Caco-2 (cell line): ENCODE measurements around the gene IL17C. TPM values are rescaled to one million over a fixed set of nuclear protein-coding genes. Genes with fewer than 3 reads are reported as not detected.

Experiments used
- BruUV-seq: library from RNA; stranded (reverse); fragments of 400-500 nt; replicated peaks from 2 replicates; lab custom pipeline; 2021; lab: Mats Ljungman, UMichigan
- CTCF ChIA-PET: fragments of 300-600 bp; sonication (Branson Sonifier 250); formaldehyde crosslinking; loops from one replicate; lab custom pipeline; 2022; ENCODE audit warnings: antibody characterized with exemption; lab: Charles Lee
- POLR2A ChIA-PET: fragments of 300-600 bp; sonication (Branson Sonifier 250); formaldehyde crosslinking; loops from one replicate; lab custom pipeline; 2022; ENCODE audit warnings: antibody characterized with exemption; lab: Charles Lee
- DNase-seq, 2 experiments: peaks; one replicate each; pipeline versions ENCODE4 v3.0.0 to v3.0.0-alpha.2; 2020 to 2022
- H3K27me3 ChIP-seq: replicated peaks from 2 replicates; pipeline ENCODE4 v1.6.0; 2011; ENCODE audit warnings: low read length; ENCODE audit not compliant: control insufficient read depth, insufficient read depth
- H3K36me3 ChIP-seq: 2 replicates; pipeline ENCODE4 v1.5.1; 2011; ENCODE audit warnings: low read length; ENCODE audit not compliant: control insufficient read depth, insufficient read depth
- H3K4me1 ChIP-seq: fragments of 250-450 bp; sonication (Bioruptor Pico); 2 replicates; pipeline ENCODE4 v1.5.1; 2020; ENCODE audit warnings: mild to moderate bottlenecking
- H3K4me3 ChIP-seq: 2 replicates; pipeline ENCODE4 v1.5.1; 2011; ENCODE audit warnings: low read depth, mild to moderate bottlenecking, control low read depth, low read length
- H3K9me3 ChIP-seq: fragments of 250-450 bp; sonication (Bioruptor Pico); 2 replicates; pipeline ENCODE4 v1.5.1; 2020; ENCODE audit warnings: mild to moderate bottlenecking, moderate library complexity
- H3K27ac Mint-ChIP-seq: one replicate; pipeline ENCODE4 v1.8.0; 2022; ENCODE audit warnings: mixed read lengths; ENCODE audit not compliant: unreplicated experiment
- H3K27me3 Mint-ChIP-seq: one replicate; pipeline ENCODE4 v1.8.0; 2022; ENCODE audit warnings: mixed read lengths; ENCODE audit not compliant: insufficient read depth, unreplicated experiment
- H3K36me3 Mint-ChIP-seq: one replicate; pipeline ENCODE4 v1.8.0; 2022; ENCODE audit warnings: mild to moderate bottlenecking, mixed read lengths; ENCODE audit not compliant: insufficient read depth, unreplicated experiment
- H3K4me1 Mint-ChIP-seq: one replicate; pipeline ENCODE4 v1.8.0; 2022; ENCODE audit warnings: low read depth, mixed read lengths; ENCODE audit not compliant: unreplicated experiment
- H3K4me3 Mint-ChIP-seq: one replicate; pipeline ENCODE4 v1.8.0; 2022; ENCODE audit warnings: mild to moderate bottlenecking, moderate library complexity, mixed read lengths; ENCODE audit not compliant: unreplicated experiment
- H3K9me3 Mint-ChIP-seq: one replicate; pipeline ENCODE4 v1.8.0; 2022; ENCODE audit warnings: mixed read lengths; ENCODE audit not compliant: unreplicated experiment
- intact Hi-C: fragments of 100-400 bp; cut with micrococcal nuclease; formaldehyde crosslinking; loops from one replicate; pipeline ENCODE4 v1.10.0; 2022; ENCODE audit not compliant: unreplicated experiment
- total RNA-seq: library from RNA; stranded (reverse); gene quantifications from 2 replicates; pipeline ENCODE4 v1.2.3, GENCODE V29; 2022
- TF ChIP-seq, protein P1 (sequence below), 2 experiments: fragments of 200-600 bp in 1 of 2; IDR thresholded peaks; 1 replicate in 1 of 2; 2 replicates in 1 of 2; pipeline versions ENCODE4 v1.5.1 to v1.8.0; 2011 to 2022; ENCODE audit warnings: antibody characterized with exemption in 1 of 2, control low read depth in 1 of 2, inconsistent platforms in 1 of 2, low read depth in 1 of 2, low read length in 1 of 2, mild to moderate bottlenecking in 1 of 2, moderate library complexity in 1 of 2; ENCODE audit not compliant: insufficient read depth in 1 of 2, severe bottlenecking in 1 of 2, unreplicated experiment in 1 of 2

IL17C gene
- total RNA-seq, 1 experiment from 2014 or later = not detected

- intact Hi-C loops = no loop called here
- H3K27ac Mint-ChIP-seq = peak overlapping the region; percentile 37
- peak; percentile 85 to 88 for DNase-seq
These were observed 49.8 kb downstream of the IL17C start for GRCh38 chr16:88688013-88688778.

More at GRCh38 chr16:88688013-88688778, 49.8 kb downstream of the IL17C start:
- Histone ChIP-seq H3K9me3 (no peaks in the 10 kb centered on the region), H3K36me3 (no peaks in the 10 kb centered on the region), H3K27me3 (no peaks in the 10 kb centered on the region), H3K4me1 (peaks cover 24% of the 10 kb centered on the region), H3K4me3 (peak overlapping the region; percentile 7; the same call in 1 of the 2 replicates)
- peaks cover 13% of the 10 kb centered on the region for H3K4me1 Mint-ChIP-seq
- peak overlapping the region; percentile 78 for H3K4me3 Mint-ChIP-seq
- peaks cover 9% of the 10 kb centered on the region for H3K36me3 Mint-ChIP-seq
- TF ChIP-seq, protein P1, sequence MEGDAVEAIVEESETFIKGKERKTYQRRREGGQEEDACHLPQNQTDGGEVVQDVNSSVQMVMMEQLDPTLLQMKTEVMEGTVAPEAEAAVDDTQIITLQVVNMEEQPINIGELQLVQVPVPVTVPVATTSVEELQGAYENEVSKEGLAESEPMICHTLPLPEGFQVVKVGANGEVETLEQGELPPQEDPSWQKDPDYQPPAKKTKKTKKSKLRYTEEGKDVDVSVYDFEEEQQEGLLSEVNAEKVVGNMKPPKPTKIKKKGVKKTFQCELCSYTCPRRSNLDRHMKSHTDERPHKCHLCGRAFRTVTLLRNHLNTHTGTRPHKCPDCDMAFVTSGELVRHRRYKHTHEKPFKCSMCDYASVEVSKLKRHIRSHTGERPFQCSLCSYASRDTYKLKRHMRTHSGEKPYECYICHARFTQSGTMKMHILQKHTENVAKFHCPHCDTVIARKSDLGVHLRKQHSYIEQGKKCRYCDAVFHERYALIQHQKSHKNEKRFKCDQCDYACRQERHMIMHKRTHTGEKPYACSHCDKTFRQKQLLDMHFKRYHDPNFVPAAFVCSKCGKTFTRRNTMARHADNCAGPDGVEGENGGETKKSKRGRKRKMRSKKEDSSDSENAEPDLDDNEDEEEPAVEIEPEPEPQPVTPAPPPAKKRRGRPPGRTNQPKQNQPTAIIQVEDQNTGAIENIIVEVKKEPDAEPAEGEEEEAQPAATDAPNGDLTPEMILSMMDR (IDR thresholded peaks at IDR 0.05; ENCODE audit: insufficient read depth in 1 of 2, low read depth in 1 of 2, low read length in 1 of 2, severe bottlenecking in 1 of 2, unreplicated experiment in 1 of 2) = no peak
- no TSS peak for BruUV-seq
- no peaks in the 10 kb centered on the region for H3K9me3 Mint-ChIP-seq
- CTCF ChIA-PET = interaction anchor here (0.6 to 2.1 kb wide), 7 partner anchors 10 to 528 kb away, joined by 3 to 9 read pairs (median 4); no protein-coding TSS in a partner anchor
- no peaks in the 10 kb centered on the region for H3K27me3 Mint-ChIP-seq
- POLR2A ChIA-PET = interaction anchor here (0.6 kb wide), 1 partner anchor 82 kb away, joined by 4 read pairs; no protein-coding TSS in a partner anchor

Other genes with a start within 250 kb of the IL17C start
- 24.1 and 25.9 TPM in 2 replicates for gene ZFPM1, start 185.3 kb upstream of the IL17C start, total RNA-seq
- gene ZC3H18, start 68.2 kb upstream of the IL17C start, total RNA-seq = 82.0 and 91.9 TPM in 2 replicates
- gene CYBA, start 12.5 kb downstream of the IL17C start, total RNA-seq = 351 and 377 TPM in 2 replicates
- 127 and 141 TPM in 2 replicates for gene MVD, start 24.5 kb downstream of the IL17C start, total RNA-seq
- gene SNAI3, start 47.9 kb downstream of the IL17C start, total RNA-seq = 3.5 TPM in 2 replicates
- 37.3 and 40.4 TPM in 2 replicates for gene RNF166, start 67.8 kb downstream of the IL17C start, total RNA-seq
- 44.3 and 54.9 TPM in 2 replicates for gene CTU2, start 67.9 kb downstream of the IL17C start, total RNA-seq
- gene PIEZO1, start 146.6 kb downstream of the IL17C start, total RNA-seq = 248 and 284 TPM in 2 replicates
- 97.7 and 98.0 TPM in 2 replicates for gene CDT1, start 165.2 kb downstream of the IL17C start, total RNA-seq
- 251 and 268 TPM in 2 replicates for gene APRT, start 173.4 kb downstream of the IL17C start, total RNA-seq
- gene GALNS, start 218.4 kb downstream of the IL17C start, total RNA-seq = 55.3 and 57.8 TPM in 2 replicates
- 179 and 181 TPM in 2 replicates for gene TRAPPC2L, start 218.6 kb downstream of the IL17C start, total RNA-seq
- not detected in 2 replicates for gene PABPN1L, start 228.1 kb downstream of the IL17C start, total RNA-seq